Aorta (tissue), 4 donors: ENCODE measurements around the gene SAP130. TPM values are rescaled to one million over a fixed set of nuclear protein-coding genes. Genes with fewer than 3 reads are reported as not detected.

ENCODE experiments used
- polyA plus RNA-seq, 2 donors: library from polyadenylated mRNA; stranded (reverse); fragments of 200-250 nt; gene quantifications; one replicate each; pipeline ENCODE4 v1.2.3, GENCODE V29; 2013
- total RNA-seq, 2 donors: library from RNA; stranded (reverse); fragmentation: NEBNext Ultra II Directional; extraction: Animal tissue kit (Norgen Biotek cat#: 25700); gene quantifications; one replicate each; pipeline ENCODE4 v1.2.1, GENCODE V29; 2021
- donor health status: healthy with polysubstance abuse.
- donor health status: Bipolar disorder and iron deficiency.
- donor health status: DM: no; HTN: no; CAD: no.
- donor health status: DM: yes; HTN: yes; CAD: no.

SAP130 gene
- total and polyA plus RNA-seq, 4 donors, result 3.6 to 23.8 (median 16.3) TPM

Other genes with a start within 250 kb of the SAP130 start
- gene WDR33, start 216.9 kb downstream of the SAP130 start, total RNA-seq, result 10 to 100 TPM; 47.2 to 55.1 TPM
- gene WDR33, start 216.9 kb downstream of the SAP130 start, polyA plus RNA-seq, result 10 to 100 TPM in 1 of 2 donors, 1 to 10 TPM in 1; 8.1 to 11.9 TPM
- 10 to 100 TPM; 18.5 TPM for gene POLR2D, start 169.9 kb downstream of the SAP130 start, total RNA-seq
- 1 to 10 TPM; 7.9 to 9.0 TPM for gene POLR2D, start 169.9 kb downstream of the SAP130 start, polyA plus RNA-seq
- gene AMMECR1L, start 142.1 kb downstream of the SAP130 start, total RNA-seq, result 10 to 100 TPM; 15.7 to 17.3 TPM
- 1 to 10 TPM; 3.5 to 8.2 TPM for gene AMMECR1L, start 142.1 kb downstream of the SAP130 start, polyA plus RNA-seq
- gene UGGT1, start 63.1 kb upstream of the SAP130 start, total RNA-seq, result 10 to 100 TPM; 38.1 to 39.2 TPM
- 10 to 100 TPM in 1 of 2 donors, 1 to 10 TPM in 1; 3.0 to 10.2 TPM for gene UGGT1, start 63.1 kb upstream of the SAP130 start, polyA plus RNA-seq